ENCODE data around the gene RANBP9.

The RANBP9 gene

GRCh38 chr6:13678255-13678983 lies 33.2 kb downstream of the RANBP9 start:
- no peak for DNase-seq (ENCODE audit: low read depth in 2 of 2)

GRCh38 chr6:13677878-13678254 lies 33.8 kb downstream of the RANBP9 start:
- DNase-seq (ENCODE audit: low read depth in 2 of 2): no peak

GRCh38 chr6:13676551-13677156 lies 35.0 kb downstream of the RANBP9 start:
- DNase-seq (ENCODE audit: low read depth in 2 of 2): no peak

GRCh38 chr6:13674533-13675190 lies 37.0 kb downstream of the RANBP9 start:
- DNase-seq (ENCODE audit: low read depth in 2 of 2): no peak

GRCh38 chr6:13673825-13674444 lies 37.7 kb downstream of the RANBP9 start:
- no peak for DNase-seq (ENCODE audit: low read depth in 2 of 2)

GRCh38 chr6:13673368-13673767 lies 38.3 kb downstream of the RANBP9 start:
- DNase-seq (ENCODE audit: low read depth in 2 of 2): no peak

- no peak for DNase-seq (ENCODE audit: low read depth in 2 of 2)
Measured at GRCh38 chr6:13672904-13673303, 38.7 kb downstream of the RANBP9 start.

GRCh38 chr6:13671548-13672127 lies 40.0 kb downstream of the RANBP9 start:
- no peak for DNase-seq (ENCODE audit: low read depth in 2 of 2)

GRCh38 chr6:13669476-13669875 lies 42.2 kb downstream of the RANBP9 start:
- DNase-seq (ENCODE audit: low read depth in 2 of 2): no peak

GRCh38 chr6:13668291-13668928 lies 43.2 kb downstream of the RANBP9 start:
- DNase-seq (ENCODE audit: low read depth in 2 of 2): no peak

- DNase-seq (ENCODE audit: low read depth in 2 of 2): no peak
Measured at GRCh38 chr6:13667655-13668054, 44.0 kb downstream of the RANBP9 start.

- DNase-seq (ENCODE audit: low read depth in 2 of 2): no peak
Measured at GRCh38 chr6:13666194-13667105, 45.2 kb downstream of the RANBP9 start.

- no peak for DNase-seq (ENCODE audit: low read depth in 2 of 2)
Measured at GRCh38 chr6:13664703-13665352, 46.8 kb downstream of the RANBP9 start.

GRCh38 chr6:13663986-13664385 lies 47.6 kb downstream of the RANBP9 start:
- DNase-seq (ENCODE audit: low read depth in 2 of 2): no peak

- DNase-seq (ENCODE audit: low read depth in 2 of 2): no peak
Measured at GRCh38 chr6:13662651-13663334, 48.8 kb downstream of the RANBP9 start.

GRCh38 chr6:13661647-13662046 lies 50.0 kb downstream of the RANBP9 start:
- no peak for DNase-seq (ENCODE audit: low read depth in 2 of 2)

GRCh38 chr6:13660893-13661292 lies 50.7 kb downstream of the RANBP9 start:
- no peak for DNase-seq (ENCODE audit: low read depth in 2 of 2)

GRCh38 chr6:13660273-13660672 lies 51.4 kb downstream of the RANBP9 start:
- DNase-seq (ENCODE audit: low read depth in 2 of 2): no peak

GRCh38 chr6:13655700-13656099 lies 55.9 kb downstream of the RANBP9 start:
- no peak for DNase-seq (ENCODE audit: low read depth in 2 of 2)

GRCh38 chr6:13654496-13654895 lies 57.1 kb downstream of the RANBP9 start:
- DNase-seq (ENCODE audit: low read depth in 2 of 2): no peak
